ENCODE data around the gene HYAL3.
A peak's percentile ranks its signal among the peaks of the same experiment; 100 is the strongest.
"Not testable (repeated sequence)": the region's sequence is repeated elsewhere in the genome, so short reads cannot be mapped to it uniquely, and the experiment has no call there.

HYAL3 gene

DNA sequence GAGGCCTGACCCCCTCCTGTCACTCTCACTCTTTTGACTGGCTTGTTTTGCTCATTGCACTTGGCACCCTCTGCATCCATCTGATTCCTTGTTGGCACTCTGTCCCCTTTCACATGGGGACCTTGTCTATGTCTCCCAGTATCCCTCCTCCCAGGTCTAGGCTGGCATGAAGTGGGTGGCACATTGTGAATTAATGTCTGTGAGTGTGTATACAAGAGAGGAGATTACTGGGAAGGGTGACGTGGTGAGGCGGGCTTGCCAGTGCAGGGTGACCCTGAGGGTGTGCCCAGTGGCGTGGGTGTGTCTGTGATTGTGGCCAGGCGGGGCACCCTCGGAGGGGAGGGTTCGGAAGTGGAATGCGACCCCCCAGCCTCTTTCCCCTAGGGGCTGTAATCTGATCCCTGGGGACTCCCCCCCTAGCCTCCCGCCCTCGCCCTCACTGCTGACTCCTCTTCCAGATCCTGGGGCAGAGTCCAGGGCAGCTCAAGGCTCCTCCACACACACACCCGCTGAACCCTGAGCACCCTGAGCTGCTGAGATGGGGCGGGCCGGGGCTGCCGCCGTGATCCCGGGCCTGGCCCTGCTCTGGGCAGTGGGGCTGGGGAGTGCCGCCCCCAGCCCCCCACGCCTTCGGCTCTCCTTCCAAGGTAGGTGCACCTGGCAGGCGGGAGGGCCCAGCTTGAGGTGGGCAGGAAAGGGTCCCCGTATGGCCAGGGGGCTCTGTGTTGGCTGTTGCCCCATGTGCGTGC, 30.3 kb downstream of the HYAL3 start, which contains the start of gene SEMA3B:
Gene SEMA3B (plus strand): TSS at position 445 of the 749 bp plus-strand sequence. CDS start 94 bp downstream, at position 539.
- no peak for DNase-seq

DNA sequence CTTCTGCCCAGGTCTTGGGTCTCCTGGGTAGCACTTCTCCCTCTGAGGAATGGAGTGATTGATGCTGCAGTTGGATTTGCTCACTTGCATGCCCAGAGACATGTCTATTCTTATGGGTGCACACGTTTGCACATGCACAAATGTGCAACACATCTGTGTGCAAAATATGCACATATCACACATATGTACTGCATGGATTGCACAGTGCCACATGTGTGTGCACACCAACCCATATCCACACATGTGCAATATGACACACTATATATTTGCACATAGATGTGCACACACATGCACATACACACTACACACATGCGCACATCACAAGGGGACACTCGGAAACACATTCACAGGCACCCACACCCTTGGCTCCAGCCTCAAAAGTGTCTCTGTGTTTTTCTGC, 30.9 kb downstream of the HYAL3 start:
- no peak for DNase-seq

GRCh38 chr3:50267280-50267913, 31.8 kb downstream of the HYAL3 start:
- no peak for DNase-seq

DNA sequence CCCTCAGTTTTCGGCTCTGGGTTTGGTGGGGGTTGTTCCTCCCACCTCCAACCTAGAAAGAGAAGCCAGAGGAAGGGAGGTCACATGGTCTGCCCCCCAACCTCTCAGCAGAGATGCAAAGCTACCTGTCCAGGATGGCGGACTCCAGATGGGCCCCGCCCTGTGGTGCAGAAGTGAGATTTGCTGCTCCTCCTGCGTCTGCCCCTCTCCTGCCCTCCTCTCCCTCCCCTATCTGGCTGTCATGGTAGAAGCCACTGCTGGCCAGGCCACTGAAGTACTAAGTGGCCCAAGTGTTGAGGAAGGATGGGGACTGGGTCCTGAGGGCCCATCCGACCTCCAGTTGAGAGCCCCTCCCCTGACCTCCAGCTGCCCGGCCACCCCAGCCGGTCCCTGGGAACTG, 32.4 kb downstream of the HYAL3 start:
- no peak for DNase-seq

DNA sequence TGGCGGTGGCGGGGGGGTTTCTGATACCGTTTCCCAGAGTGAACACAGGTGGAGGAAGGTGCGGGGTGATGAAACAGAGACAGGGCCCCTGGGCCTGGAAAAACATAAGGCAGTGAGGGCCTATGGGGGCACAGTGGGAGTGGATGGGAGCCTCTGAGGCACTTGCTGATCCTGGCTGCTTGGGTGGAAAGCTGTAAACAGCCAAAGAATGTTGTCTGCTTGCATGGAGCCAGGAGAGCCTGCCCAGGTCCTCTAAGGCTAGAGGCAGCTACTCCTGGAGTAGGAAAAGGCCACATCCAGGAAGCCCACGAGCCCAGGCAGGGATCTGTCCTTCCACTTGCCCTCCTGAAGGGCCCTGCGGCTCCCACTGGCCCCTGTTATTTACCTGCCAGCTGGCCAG, 33.2 kb downstream of the HYAL3 start:
- DNase-seq: no peak

GRCh38 chr3:50265571-50265970, 33.6 kb downstream of the HYAL3 start:
- DNase-seq: no peak

- no peak for DNase-seq
Measured at GRCh38 chr3:50264964-50265485, 34.2 kb downstream of the HYAL3 start.

DNA sequence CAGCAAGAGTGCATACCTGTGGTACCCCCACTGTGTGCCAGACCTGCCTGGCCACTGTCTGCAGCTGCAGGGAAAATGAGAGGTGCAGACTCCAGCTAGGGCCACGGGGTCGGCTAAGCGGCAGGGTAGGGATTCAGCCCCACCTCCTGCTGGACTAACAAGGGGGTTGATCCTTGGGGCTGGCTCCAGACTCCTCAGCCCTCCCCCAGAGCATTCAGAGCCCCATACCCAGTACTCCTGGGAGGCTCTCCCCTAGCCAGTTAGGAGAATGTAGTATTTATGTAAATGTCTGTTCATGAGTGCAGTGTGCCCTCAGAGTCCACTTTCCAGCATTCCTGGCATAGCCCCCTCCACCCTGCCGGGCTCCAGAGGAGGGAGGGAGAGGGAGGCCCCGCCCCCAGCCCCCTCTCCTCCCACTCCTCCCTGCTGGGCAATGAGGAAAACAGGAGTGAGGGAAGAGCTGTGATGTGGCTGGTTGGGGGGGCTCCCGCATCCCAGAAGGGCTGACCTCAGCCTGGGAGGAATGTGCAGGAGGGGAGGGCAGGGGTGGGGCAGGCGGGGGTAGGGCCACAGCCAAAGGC, 34.7 kb downstream of the HYAL3 start:
- no peak for DNase-seq

- DNase-seq: no peak
Measured at GRCh38 chr3:50263478-50264382, 35.5 kb downstream of the HYAL3 start.

GRCh38 chr3:50262778-50263177, 36.4 kb downstream of the HYAL3 start:
- no peak for DNase-seq

DNA sequence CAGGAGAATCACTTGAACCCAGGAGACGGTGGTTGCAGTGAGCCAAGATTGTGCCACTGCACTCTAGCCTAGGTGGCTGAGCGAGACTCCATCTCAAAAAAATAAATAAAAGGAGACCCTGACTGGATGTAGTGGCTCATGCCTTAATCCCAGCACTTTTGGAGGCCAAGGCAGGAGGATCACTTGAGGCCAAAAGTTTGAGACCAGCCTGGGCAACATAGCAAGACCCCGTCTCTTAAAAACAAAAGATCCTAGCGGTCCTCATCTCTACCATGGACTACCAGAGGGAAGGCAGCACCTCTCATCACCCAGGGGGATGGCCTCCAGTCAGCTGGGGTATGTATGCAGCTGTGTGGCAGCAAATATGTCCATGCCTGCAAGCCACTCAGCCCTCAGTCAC, 37.0 kb downstream of the HYAL3 start:
- not testable (repeated sequence) for DNase-seq

DNA sequence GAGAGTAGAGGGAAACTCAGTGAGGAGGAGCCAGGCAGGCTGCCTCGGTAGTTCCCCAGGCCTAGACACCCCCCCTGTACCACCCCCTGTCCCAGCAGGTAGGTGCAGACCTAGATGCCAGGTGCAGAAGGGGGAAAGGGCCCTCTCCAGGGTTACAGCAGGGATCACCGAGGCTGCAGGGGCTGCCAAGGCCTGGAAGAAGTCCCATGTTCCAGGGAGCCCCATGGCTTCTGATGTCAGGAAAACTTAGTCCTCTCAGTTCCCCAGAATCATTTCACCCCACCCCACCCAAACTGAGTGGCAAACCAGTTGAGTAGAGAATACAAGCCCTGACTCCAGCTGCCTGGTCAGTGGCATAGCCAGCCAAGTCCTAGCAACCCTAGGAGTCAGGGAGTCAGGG, 37.7 kb downstream of the HYAL3 start:
- DNase-seq: no peak

- no peak for DNase-seq
Measured at GRCh38 chr3:50260942-50261441, 38.2 kb downstream of the HYAL3 start.

DNA sequence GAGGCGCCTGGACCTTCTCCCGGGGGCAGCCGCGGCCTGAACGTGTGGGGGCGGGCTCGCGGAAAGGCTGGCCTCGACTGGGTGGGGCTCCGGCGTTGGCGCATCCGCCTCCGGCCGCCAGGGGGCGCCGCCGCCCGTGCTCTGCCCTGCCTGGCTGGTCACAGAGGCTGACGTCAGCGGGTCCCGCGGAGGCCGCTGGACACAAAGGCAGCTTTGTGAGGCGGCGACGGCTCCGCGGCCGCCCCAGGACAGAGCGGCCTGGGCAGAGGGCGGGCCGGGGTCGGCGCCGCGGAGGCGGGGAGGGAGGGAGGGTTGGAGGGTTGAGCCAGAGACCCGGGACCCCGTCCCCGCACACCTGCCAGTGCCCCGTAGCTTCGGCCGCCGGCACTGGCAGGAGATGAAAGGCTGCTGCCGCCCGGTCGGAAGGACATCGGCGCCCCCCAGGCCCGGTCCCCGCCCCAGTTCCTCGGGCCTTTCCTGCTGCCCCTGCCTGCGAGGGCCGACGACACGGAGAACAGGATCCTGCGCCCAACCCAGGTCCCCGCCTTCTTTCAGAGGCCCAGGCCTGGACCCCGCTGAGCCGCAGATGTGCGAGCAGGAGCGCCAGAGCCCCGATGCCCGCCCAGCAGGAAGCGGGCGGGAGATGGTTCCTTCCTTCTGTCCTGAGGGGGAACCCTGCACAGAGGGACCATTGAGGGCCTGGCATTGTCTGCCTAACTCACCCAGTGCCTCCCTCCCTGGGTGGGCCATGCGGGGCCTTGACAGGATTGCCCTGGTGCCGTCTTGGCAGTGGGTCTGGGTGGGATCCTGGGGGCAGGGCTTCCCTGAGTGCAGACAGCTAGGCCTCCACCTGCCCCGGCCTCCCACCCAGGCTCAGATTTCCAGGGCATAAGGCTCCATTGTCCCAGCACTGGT, 38.9 kb downstream of the HYAL3 start:
- peak; percentile 83 for DNase-seq

GRCh38 chr3:50259432-50260026, 39.7 kb downstream of the HYAL3 start:
- no peak for DNase-seq

DNA sequence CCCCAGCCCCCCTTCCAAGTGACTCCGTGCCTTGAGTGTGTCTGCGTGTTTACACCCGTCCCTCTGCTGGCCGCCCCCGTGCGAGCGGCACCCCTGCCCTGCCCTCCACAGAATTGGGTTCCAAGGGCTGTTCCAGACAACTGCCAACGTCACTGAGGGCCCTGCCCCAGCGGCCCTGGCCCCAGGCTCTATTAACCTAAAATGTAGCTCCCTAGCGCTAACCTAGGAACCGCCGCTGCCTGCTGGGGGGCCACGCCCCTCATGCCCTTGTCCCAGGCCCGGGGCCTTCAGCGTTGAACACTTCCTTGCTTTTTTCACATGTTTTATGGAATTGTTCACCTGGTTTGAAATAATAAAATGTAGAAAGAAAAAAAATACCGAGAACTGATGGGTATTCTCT, 40.2 kb downstream of the HYAL3 start:
- no peak for DNase-seq

DNA sequence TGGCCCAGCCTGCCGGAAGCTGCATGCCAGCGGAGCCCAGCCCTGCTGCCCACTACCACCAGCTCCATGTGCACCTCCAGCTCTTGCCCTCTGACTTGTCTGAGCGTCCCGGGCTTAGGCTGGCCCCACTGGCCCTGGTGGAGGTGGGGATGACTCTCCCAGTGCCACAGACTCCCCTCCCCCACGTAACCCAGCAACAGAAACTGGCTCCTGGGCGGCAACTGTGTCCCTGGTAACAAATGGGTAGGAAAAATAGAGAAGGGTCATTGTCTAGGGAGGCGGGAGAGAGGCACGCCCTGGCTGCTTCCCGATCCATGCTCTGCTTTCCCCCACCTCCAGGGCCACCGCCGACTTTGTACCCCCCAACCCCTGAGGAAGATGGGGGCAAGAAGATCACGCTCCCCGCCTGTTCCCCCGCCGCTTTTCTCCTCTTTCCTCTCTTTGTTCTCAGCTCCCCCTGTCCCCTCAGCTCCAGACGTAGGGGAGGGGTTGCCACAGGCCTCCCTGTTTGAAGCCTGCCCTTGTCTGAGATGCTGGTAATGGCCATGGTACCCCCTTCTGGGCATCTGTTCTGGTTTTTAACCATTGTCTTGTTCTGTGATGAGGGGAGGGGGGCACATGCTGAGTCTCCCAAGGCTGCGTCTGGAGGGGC, 41.0 kb downstream of the HYAL3 start:
- no peak for DNase-seq

DNA sequence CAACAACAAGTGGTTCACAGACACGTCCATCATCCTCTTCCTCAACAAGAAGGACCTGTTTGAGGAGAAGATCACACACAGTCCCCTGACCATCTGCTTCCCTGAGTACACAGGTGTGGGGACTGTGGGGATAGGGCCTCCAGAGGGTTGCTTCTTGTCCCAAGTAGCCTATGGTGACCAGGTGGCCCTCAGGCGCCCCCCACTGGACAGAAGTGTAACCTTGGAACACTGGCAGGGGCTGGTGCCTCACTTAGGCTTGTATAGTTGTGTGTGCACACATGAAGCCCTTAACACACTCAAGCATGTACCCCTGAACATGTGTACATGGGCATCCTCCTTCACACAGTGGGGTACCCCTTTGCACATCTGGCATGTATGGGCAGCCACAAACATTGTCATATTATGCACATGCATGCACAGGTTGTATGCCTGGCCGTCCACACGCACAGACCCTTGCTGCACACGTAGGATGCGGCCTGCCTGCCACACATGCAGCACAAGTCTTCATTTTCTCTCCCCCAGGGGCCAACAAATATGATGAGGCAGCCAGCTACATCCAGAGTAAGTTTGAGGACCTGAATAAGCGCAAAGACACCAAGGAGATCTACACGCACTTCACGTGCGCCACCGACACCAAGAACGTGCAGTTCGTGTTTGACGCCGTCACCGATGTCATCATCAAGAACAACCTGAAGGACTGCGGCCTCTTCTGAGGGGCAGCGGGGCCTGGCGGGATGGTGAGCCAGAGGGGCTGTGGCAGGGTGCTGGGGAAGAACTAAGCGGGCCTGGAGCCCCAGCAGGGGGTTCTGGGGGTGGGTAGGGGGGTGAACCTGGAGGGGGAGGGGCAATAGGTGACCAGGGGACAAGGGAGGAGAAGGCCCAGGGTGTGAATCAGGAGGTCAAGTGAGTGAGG, 42.0 kb downstream of the HYAL3 start:
- peak; percentile 52 for DNase-seq

- DNase-seq: no peak
Measured at GRCh38 chr3:50255251-50255615, 44.0 kb downstream of the HYAL3 start.
